DMS153 treated with DMSO at 0.1 percent for 48 hours (cell line): ENCODE results near the gene PDCD6IP.

Source experiments
- DNase-seq: peaks from one replicate; lab custom pipeline; 2025; ENCODE audit not compliant: unreplicated experiment; lab: John Stamatoyannopoulos, UW

PDCD6IP gene

DNA sequence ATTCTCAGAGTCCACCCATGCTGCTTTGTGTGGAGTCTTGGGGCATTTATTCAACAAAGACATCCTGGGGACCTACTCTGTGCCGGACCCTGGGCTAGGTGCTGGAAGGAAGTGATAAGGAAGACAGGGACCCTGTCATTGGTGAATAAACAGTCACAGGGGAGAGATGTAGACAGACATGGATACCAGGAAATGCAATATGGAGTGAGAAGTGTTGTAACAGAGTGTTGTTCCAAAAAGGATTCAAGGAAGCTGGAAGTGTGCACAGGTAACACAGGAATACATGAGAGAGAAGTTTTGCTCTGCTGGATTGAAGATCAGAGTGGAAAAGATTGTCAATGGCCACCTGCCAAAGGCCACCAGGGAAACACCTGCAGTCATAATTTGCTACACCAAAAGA, 89.0 kb downstream of the PDCD6IP start:
- no peak for DNase-seq

DNA sequence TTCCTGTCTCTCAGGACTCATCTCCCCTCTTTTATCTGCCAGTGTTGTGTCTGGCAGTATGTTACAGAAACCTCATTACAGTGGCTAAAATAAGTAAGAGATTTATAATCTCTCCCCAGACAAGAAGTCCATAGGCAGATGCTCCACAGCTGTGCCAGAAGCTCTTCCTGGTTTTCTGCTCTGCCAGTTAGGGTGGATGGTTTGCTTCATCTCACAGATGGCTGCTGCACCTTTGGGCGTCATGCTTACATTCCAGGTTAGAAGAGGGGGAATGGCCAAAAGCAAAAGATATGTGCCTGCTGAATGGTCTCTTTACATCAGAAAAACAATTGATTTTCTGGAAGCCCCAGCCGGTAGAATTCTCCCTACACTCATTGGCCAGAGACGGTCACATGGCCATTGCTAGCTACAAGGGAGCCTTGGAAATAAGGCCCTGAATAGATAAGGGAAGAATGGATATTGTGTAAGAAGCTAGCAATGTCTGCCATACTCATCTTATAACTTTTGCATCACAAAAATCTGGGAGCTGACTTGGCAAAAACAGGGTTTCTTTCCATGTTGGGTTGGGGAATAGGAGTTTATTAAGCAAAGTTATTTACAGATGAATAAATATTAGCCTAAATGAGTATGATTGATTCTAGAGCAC, 91.1 kb downstream of the PDCD6IP start:
- DNase-seq = no peak

DNA sequence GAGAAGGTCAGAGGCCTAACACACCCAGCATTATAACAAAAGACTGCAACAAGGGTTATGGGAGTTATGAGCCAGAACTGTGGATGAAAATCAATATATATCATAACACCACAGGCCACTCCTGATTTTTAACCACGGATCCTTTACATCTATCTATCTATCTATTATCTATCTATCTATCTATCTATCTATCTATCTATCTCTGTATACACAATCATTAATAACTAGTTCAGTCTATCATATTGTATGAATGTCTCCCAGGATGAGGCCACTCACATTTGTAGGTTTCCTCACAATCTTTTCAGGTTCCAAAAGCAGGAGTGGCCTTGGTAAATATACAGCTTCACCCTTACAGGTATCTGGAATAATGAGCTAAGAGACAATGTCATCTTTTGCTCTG, 94.2 kb downstream of the PDCD6IP start:
- no peak for DNase-seq

DNA sequence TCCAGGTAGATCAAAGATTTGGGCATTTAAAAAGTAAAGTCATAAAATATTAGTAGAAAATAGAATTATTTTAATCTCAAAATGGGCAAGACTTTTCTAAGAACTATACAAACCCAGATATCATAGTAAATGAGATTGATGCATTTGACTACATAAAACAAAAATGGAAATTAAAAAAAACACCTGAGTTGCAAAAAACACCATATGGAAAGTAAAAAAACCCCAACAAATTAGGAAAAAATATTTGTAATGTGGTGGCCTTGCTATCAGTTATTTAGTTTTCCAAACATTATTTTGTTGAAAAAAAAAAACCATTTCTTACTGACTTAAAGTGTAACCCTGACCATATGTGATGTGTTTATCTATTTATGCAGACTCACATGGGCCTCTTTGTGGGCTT, 97.2 kb downstream of the PDCD6IP start:
- no peak for DNase-seq

DNA sequence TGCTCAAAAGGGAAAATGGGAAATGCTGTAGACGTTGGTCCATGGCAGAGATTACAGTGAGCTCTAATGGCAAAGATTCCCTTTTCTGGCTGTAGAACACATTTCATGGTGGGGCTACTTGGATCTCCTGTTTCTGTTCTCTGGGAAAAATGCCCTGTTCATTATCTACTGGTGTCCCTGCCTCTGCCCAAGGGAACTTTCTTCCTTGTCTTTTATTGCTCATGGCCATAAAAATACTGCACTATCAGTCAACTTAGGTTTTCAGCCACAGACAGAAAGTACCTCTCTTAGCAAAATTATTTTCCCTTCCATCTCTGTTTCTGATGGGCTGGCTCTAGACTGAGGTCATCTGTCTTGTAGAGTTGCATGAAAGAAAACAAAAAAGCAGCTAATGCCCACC, 98.9 kb downstream of the PDCD6IP start:
- DNase-seq = no peak

DNA sequence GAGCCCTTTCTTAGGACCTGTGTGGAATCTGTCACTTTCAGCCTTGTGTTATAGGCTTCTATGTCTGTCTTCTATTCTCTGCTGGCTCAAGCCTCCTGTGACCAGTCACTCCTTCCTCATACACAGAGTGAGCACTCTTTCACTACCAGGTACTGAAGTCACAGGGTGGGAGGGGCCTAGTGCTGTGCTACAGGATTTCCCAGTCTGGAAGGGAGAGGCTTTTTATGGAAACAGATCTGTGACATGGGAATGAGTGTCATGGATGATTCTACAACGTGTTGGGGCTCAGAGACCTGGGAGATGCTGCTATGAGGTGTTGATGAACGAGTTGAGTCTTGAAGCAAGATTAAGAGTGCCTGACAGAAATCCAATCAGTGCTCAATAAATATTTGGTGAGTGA, 100.5 kb downstream of the PDCD6IP start:
- DNase-seq = no peak

DNA sequence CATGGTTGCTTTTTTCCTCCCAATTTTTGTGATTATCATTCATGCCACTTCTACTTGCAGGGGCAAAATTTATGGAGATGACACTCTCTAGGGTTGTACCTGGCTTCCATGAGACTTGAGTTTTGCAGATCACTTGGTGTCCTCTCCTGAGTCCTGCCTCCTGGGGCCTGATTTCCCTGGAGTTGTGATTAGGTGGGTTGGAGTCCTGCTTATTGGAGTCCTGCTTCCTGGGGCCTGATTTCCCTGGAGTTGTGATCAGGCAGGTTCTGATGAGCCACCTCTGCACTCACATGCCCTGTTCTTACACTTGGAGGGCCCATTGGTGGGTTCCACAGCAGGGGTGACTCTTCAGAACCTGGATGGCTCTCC, 102.0 kb downstream of the PDCD6IP start:
- DNase-seq = no peak

DNA sequence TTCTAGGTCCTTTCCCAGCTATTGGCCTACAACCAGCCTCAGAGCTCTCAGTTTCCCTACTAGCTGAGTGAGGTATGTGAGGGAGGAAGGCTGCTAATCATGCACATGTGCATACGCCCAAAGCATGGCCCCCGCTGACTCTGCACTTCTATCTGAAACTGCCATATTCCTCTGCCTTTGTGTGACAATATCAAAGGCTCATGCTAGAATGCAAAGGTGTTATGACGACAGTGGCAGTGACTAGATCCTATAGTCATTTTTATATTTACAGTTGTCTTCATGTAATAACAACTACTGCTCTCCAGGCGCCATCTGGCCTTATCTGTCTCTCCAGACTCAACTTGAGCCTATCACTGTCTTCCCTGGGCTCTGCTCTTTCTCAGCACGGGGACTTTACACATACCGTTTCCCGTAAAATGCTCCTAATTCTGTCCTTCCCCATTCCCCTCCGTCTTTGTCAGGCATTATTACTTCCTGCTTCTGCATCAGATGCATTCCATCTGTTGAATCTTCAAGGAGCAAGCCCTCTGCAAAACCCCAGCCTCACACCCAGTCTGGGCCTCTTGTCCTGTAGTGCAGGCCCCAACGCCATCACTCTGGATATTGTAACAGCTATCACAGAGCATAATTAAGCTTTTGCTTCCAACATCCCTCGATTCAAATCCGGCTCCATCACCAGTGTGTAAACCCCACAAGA, 102.5 kb downstream of the PDCD6IP start:
- no peak for DNase-seq

DNA sequence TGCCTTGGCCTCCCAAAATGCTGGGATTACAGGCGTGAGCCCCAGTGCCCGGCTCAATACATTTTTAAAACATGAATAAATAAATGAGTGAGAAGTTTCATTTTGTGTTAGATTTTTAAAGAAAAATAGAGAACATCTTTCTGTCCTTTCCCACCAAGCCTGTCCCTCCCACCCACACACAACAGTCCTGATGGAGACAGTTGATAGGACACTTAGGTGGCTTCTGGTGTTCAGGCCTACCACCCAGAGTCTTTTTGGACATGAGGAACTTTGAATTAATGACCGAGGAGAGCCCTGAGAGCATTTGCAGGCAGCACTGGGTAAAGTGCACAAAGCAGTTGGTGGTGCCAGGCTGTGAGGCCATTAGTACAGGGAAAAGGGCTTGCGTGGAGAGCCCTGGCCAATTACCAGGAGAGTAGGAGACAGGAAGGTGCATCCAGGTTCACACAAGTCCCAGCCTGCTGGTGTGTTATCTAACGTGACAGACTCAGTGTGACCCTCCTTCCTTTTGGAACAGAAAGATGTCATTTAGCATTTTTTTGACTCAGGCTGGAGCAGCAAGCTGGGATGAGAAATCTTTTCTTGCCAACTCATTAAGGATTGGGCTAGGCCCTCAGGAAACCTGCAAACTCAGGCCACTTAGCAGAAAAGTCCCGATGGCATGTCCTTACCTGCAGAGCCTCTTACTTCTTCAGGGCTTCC, 103.6 kb downstream of the PDCD6IP start:
- no peak for DNase-seq

DNA sequence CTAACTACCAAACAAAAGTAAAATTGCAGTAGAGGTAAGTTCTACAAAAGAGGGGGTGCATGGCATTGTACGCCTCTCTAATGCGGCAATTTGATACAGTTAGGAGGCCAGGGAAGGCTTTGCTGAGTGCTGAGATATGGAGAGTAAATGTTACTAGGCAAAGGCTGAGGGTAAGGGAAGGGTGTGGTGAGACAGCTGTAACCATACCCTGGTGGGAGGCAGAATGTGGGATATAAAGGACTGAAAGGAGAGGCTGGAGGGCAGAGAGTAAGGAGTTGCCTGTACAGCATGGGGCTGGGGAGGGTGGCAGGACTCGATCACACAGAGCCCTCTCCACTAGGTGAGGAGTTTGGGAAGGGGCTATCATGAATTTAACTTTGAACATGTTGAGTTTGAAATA, 106.3 kb downstream of the PDCD6IP start:
- no peak for DNase-seq

DNA sequence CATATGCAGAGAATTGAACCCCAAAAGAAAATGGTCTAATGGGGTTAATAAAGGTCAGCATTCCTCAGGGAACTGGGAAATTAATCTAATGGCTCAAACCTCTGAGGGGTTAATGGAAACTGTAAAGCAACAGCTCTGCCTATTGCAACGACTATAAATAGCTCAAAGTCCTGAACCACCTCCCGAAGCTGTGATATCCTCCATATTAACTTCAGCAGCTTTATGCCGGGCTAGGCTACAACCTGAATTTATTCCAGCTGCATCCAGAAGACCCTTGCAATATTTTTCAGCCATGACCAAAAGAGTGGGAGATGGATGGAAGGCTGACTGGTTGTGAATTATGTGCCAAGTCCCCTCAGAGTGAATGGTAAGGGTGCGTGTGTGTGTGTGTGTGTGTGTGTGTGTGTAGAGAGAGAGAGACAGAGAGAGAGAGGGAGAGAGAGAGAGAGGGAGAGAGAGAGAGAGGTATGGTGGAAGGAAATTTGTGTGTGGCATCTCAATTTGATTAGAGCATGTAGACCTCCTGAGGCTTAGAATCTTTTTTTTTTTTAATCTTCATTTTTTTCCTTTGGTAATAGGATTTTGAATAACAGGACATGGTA, 109.9 kb downstream of the PDCD6IP start:
- DNase-seq = no peak

DNA sequence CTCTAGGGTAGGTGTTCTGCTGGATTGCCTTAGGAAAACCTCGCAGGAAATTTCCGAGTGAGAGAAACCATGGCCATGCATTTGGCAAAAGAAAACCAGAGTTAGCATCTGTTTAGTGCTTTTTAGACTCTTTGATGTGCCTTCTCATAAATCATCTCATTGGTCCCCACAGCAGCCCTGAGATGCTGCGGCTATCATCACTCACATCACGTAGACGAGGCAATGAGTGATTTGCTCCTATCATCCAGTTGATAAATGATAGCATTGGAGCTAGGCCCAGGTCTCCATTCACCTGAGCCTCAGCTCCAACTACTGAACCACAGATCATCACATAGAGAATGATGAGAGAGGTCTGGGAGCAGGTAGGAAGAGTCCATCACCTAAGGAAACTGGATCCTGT, 111.1 kb downstream of the PDCD6IP start:
- no peak for DNase-seq

DNA sequence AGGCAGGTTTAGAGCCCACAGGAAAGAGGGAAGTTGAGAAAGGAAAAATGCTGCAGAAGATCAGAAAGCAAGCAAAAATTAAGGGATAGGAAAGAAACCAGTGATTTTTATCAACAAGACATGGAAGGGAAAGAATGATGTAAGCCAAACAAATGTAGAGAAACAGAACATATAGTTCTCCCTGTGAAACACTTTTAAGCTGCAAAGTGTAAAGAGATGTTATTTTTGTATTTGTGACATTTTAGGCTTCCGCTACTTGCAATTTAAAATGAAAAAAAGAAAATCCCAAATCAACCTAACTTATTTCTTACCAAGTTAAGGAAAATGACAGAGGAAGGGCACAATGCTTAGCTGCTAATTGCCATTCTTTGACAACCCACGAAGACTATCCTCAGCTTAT, 111.6 kb downstream of the PDCD6IP start:
- DNase-seq = no peak

DNA sequence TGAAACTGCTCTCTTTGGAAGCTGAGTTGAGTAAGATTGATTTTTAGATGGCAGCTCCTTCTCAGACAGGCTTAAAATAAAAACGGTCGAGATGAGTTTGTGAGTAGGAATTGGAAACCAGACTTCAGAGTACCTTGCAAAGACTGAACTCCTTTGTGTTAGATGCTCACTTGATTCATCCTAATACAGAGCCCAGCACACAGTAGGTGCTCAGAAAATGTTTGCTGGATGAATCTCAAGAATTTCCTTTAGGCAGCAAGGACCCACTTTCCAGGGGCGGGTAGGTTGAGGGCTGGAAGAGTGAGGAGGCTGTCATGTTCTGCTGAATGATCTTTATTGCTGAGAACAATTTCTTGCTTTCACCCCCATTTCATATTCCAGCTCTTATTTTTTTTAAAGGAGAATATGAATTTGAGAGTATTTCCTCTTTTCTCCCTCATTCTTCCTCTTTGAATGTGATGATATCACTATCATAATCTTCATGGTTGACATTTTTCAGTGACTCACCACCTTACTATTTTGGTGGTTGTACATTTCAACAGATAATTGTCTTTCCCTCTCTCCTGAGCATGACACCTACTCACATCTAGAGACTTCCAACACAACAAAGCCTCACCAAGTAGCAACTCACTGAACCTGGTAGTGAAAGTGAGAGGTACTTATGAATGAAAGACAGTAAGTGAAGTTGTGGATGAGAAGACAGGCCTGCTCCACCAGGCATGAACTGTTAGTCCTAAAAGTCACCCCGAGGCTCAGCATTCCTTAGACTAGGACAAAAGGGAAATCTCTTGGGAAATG, 113.3 kb downstream of the PDCD6IP start:
- no peak for DNase-seq

DNA sequence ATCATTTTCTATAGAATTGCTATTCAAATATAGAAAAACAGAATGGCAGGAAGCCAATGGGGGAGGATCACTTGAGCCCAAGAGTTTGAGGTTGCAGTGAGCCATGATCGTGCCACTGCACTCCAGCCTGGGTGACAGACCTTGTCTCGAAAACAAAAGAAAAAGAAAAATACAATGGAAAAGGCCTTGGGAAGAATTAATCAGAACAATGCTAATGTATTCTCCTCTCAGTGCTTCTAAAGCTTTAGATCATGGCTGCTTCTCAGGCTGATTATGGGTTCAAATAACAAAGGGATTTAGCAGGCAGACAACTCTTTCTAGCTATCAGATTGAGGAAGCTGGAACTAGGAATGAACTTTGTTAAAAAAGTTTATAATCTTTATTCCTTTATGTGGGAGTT, 115.8 kb downstream of the PDCD6IP start:
- no peak for DNase-seq

DNA sequence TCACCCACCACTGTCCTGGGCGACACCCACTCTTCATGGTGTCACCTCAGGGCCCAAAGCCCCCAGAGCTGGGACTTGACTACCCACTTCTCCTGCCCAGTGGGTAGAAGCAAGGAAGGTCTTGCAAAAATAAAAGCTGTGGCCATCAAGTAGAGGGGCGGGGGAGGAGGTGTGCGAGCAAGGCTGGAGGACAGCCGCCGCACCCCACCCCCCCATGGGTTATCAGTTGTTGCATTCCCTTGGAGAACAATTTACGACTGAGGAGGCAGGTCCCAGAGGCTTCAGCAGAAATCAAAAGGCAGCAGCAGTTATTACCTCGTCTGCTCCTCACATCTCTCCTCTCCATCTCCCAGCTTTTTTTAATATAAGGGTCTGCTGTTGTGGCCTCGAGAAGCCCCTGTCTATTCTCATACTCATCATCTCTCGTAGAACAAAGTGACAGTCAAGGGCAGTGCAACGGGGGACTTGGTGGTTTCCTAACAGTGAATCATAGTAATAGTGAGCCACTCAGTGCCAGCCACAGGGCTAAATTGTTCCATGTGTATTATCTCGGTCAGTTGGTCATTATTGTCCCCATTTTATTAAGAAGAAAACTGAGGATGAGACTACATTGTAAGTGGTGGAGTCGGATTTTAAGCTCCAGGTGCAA, 116.4 kb downstream of the PDCD6IP start:
- no peak for DNase-seq

DNA sequence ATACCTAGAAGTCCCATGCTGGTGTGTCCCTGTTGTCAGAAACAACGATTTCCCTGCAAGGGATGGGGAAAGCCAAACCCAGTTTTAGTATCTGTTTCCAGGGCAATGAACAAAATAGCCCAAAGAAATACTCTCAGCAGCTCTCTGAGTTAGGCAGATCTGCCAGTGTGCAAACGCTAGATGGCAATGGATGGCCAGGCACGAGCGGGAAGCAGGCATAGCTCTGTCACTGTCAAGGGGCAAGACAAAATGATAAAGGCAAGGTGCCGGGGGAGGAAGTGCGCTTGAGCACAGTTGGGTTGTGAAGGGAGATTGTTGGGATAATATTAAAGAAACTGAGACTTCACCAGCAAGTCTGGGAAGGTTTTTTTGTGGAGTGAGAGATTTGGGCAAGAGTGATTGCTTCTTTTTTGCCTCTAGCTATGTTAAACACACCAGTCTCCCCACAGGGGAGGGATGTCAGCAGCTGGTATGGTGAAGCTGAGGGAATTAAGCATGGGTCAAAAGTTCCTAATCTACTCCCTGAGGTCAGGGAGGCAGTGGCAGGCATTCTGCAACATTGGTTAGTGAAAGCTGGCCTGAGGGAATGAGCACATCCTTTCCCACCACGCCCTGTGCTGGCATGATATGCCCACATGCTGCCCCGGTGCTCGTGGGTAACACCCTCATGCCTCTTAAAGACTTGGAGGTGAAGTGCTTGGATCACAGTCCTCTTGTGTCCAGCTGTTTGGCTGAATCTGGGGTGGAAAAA, 117.5 kb downstream of the PDCD6IP start:
- DNase-seq = no peak

DNA sequence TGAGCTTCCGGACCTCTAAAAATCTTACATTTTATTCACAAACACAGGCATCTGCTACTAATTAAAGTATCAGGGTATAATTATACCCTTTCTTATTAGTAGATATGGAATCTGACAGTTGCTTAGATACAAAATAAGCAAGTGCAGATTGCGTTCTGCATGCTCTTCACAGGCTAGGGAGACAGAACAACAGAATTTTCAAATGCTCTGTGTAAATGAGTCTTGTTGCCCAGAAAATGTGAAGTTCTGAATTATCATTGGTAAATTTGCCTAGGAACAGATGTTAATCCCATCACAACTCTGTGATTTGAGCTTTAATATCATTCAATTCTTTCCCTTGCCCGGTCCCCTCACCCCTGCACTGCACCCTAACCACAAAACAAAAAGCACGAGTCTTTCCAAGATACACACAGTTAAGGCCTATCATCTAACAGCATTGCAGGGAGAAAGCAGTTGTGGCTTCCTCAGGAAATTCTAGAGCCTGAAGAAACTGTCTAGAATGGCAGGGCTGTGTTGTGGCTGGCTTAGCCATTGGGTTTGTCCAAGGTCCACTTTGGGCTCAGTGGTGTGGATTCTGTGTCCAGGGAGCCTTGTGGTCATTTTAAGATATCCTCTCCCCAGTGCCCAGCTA, 119.8 kb downstream of the PDCD6IP start:
- DNase-seq = no peak
